ENCODE data around the gene TGIF1.

The TGIF1 gene

DNA sequence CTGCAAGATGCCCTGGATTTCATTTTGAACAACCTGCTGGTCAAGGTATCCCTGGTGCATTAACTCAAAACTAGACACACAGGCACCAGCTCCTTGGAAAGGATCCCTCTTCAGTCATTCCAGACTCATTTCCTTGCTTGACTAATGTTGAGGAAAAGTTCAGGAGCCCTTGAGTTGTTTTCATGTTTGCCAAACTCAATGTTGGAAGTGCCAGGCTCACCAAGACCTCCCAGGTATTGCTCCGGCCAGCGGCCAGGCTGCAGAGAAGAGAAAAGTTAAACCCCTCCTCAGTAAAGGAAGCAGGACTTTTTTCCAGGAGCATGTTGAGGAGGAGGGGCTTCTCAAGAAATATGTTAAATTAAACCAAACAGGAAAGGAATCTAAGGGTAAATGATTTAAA, 42.7 kb downstream of the TGIF1 start:
- H3K27me3 ChIP-seq (ENCODE audit: control insufficient read depth in 1 of 2, insufficient read depth in 2 of 2, low read length in 2 of 2): no peaks in the 10 kb centered on the region
- no peak overlapping the region for H3K9ac ChIP-seq (ENCODE audit: low read length)
- H3K36me3 ChIP-seq (ENCODE audit: insufficient read depth, low read length): no peaks in the 10 kb centered on the region
- H3K4me3 ChIP-seq (ENCODE audit: low read depth in 1 of 2, low read length in 2 of 2): no peak overlapping the region
- H3K9me3 ChIP-seq (ENCODE audit: low read length): no peaks in the 10 kb centered on the region
- H3K27ac ChIP-seq (ENCODE audit: low read depth, low read length): no peak overlapping the region
- no peaks in the 10 kb centered on the region for H3K4me1 ChIP-seq (ENCODE audit: insufficient read depth, low read length)

- no peak overlapping the region for H3K27ac ChIP-seq (ENCODE audit: low read depth, low read length)
- no peak overlapping the region for H3K9ac ChIP-seq (ENCODE audit: low read length)
These were observed 43.7 kb downstream of the TGIF1 start for GRCh38 chr18:3493501-3494244.

DNA sequence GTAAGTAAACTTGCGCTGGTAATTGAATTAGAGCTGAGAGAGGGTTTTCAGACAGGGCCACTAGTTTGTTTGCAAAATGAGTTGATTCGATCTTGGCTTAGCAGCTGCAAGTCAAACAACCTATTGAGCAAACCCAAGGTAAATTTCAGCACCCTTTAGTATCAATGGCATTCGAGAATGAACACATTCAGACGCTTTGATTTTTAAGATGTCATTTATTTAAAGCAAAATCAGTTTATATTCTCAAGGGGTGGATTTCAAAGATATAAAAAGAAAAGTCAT, 44.2 kb downstream of the TGIF1 start:
- Histone ChIP-seq H3K9ac (ENCODE audit: low read length) (no peak overlapping the region), H3K36me3 (ENCODE audit: insufficient read depth, low read length) (no peaks in the 10 kb centered on the region), H3K4me3 (ENCODE audit: low read depth in 1 of 2, low read length in 2 of 2) (no peak overlapping the region), H3K27me3 (ENCODE audit: control insufficient read depth in 1 of 2, insufficient read depth in 2 of 2, low read length in 2 of 2) (no peaks in the 10 kb centered on the region), H3K9me3 (ENCODE audit: low read length) (no peaks in the 10 kb centered on the region), H3K27ac (ENCODE audit: low read depth, low read length) (no peak overlapping the region), H3K4me1 (ENCODE audit: insufficient read depth, low read length) (peaks cover under 1% of the 10 kb centered on the region)

More at GRCh38 chr18:3493501-3494244, 43.7 kb downstream of the TGIF1 start:
- no peaks in the 10 kb centered on the region for H3K27me3 ChIP-seq (ENCODE audit: control insufficient read depth in 1 of 2, insufficient read depth in 2 of 2, low read length in 2 of 2)
- no peaks in the 10 kb centered on the region for H3K9me3 ChIP-seq (ENCODE audit: low read length)
- no peaks in the 10 kb centered on the region for H3K4me1 ChIP-seq (ENCODE audit: insufficient read depth, low read length)
- H3K36me3 ChIP-seq (ENCODE audit: insufficient read depth, low read length): no peaks in the 10 kb centered on the region
- no peak overlapping the region for H3K4me3 ChIP-seq (ENCODE audit: low read depth in 1 of 2, low read length in 2 of 2)

GRCh38 chr18:3494569-3494968, 44.6 kb downstream of the TGIF1 start:
- H3K4me1 ChIP-seq (ENCODE audit: insufficient read depth, low read length): peaks cover 4% of the 10 kb centered on the region
- no peak overlapping the region for H3K4me3 ChIP-seq (ENCODE audit: low read depth in 1 of 2, low read length in 2 of 2)
- H3K36me3 ChIP-seq (ENCODE audit: insufficient read depth, low read length): no peaks in the 10 kb centered on the region
- no peaks in the 10 kb centered on the region for H3K9me3 ChIP-seq (ENCODE audit: low read length)
- no peak overlapping the region for H3K9ac ChIP-seq (ENCODE audit: low read length)
- no peak overlapping the region for H3K27ac ChIP-seq (ENCODE audit: low read depth, low read length)
- H3K27me3 ChIP-seq (ENCODE audit: control insufficient read depth in 1 of 2, insufficient read depth in 2 of 2, low read length in 2 of 2): no peaks in the 10 kb centered on the region

GRCh38 chr18:3495691-3496430, 45.9 kb downstream of the TGIF1 start:
- Histone ChIP-seq H3K27ac (ENCODE audit: low read depth, low read length) (no peak overlapping the region), H3K9ac (ENCODE audit: low read length) (no peak overlapping the region), H3K27me3 (ENCODE audit: control insufficient read depth in 1 of 2, insufficient read depth in 2 of 2, low read length in 2 of 2) (no peaks in the 10 kb centered on the region), H3K4me3 (ENCODE audit: low read depth in 1 of 2, low read length in 2 of 2) (no peak overlapping the region), H3K9me3 (ENCODE audit: low read length) (no peaks in the 10 kb centered on the region), H3K36me3 (ENCODE audit: insufficient read depth, low read length) (no peaks in the 10 kb centered on the region), H3K4me1 (ENCODE audit: insufficient read depth, low read length) (peaks cover 10% of the 10 kb centered on the region)

DNA sequence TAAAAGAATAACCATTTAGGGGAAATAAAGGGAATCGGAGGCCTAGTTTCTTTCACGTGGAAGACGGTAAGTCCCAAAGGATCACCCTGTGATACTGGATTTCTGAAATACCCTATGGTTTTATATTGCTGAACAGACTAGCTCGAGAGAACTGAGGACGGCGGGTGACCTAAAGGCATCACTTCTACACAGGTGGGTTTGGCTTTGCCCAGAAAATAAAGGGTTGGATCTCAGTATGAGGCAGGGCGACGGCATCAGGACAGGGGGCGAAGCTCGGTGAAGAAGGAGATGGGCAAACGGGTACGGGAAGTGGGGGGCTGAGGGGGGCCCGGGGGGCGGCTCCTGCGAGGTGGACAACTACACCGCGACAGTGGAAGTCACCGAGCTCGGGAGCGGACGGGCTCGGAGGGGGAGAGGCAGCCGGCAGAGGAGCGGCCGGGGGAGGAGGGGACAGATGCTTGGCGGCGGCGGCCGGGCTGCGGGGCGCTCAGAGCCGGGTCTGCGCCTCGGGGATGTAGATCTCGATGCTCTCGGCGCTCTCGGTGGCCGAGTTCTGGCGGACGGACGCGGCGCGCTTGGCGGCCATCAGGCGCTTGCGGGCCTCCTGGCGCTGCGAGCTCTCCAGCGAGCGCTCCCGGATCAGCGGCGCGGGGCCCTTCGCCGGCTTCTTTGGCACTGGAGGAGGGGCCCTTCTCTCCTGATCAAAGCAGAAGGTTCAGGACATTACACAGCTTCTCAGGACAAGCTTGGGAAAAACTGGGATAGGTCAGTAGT, 48.9 kb downstream of the TGIF1 start:
- no peaks in the 10 kb centered on the region for H3K36me3 ChIP-seq (ENCODE audit: insufficient read depth, low read length)
- H3K4me3 ChIP-seq (ENCODE audit: low read depth in 1 of 2, low read length in 2 of 2): peak overlapping the region; percentile 44 to 60
- H3K27me3 ChIP-seq (ENCODE audit: control insufficient read depth in 1 of 2, insufficient read depth in 2 of 2, low read length in 2 of 2): no peaks in the 10 kb centered on the region
- peaks cover 10% of the 10 kb centered on the region for H3K4me1 ChIP-seq (ENCODE audit: insufficient read depth, low read length)
- H3K27ac ChIP-seq (ENCODE audit: low read depth, low read length): no peak overlapping the region
- no peaks in the 10 kb centered on the region for H3K9me3 ChIP-seq (ENCODE audit: low read length)
- no peak overlapping the region for H3K9ac ChIP-seq (ENCODE audit: low read length)

GRCh38 chr18:3499501-3499900, 49.5 kb downstream of the TGIF1 start:
- H3K27me3 ChIP-seq (ENCODE audit: control insufficient read depth in 1 of 2, insufficient read depth in 2 of 2, low read length in 2 of 2): no peaks in the 10 kb centered on the region
- H3K4me3 ChIP-seq (ENCODE audit: low read depth in 1 of 2, low read length in 2 of 2): peak overlapping the region; percentile 44 to 60
- no peaks in the 10 kb centered on the region for H3K9me3 ChIP-seq (ENCODE audit: low read length)
- peaks cover 10% of the 10 kb centered on the region for H3K4me1 ChIP-seq (ENCODE audit: insufficient read depth, low read length)
- H3K9ac ChIP-seq (ENCODE audit: low read length): no peak overlapping the region
- H3K36me3 ChIP-seq (ENCODE audit: insufficient read depth, low read length): no peaks in the 10 kb centered on the region
- H3K27ac ChIP-seq (ENCODE audit: low read depth, low read length): no peak overlapping the region

- Histone ChIP-seq H3K36me3 (ENCODE audit: insufficient read depth, low read length) (no peaks in the 10 kb centered on the region), H3K9ac (ENCODE audit: low read length) (no peak overlapping the region), H3K27me3 (ENCODE audit: control insufficient read depth in 1 of 2, insufficient read depth in 2 of 2, low read length in 2 of 2) (no peaks in the 10 kb centered on the region), H3K9me3 (ENCODE audit: low read length) (no peaks in the 10 kb centered on the region), H3K27ac (ENCODE audit: low read depth, low read length) (no peak overlapping the region), H3K4me1 (ENCODE audit: insufficient read depth, low read length) (peaks cover 10% of the 10 kb centered on the region), H3K4me3 (ENCODE audit: low read depth in 1 of 2, low read length in 2 of 2) (peak overlapping the region in 1 of 2 donors; percentile 60)
These were observed 50.0 kb downstream of the TGIF1 start for GRCh38 chr18:3500016-3500415.

DNA sequence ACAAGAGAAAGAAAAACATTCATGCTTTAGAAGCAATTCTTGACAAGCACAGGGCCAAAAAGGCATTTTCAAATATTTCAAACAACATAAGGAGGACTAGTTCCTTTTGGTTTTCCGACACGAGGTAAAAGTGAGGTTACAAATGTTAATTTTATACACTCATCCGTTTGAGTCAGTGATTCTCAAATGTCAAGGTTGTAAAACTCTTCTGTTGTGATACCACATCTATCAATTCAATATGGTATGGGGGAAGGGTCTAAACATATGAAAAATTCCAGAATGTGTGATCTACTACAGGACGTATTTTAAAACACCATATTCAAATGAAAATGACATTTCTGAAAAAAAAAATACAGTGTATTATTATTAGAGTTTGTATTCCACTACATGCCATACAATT, 52.7 kb downstream of the TGIF1 start:
- no peaks in the 10 kb centered on the region for H3K27me3 ChIP-seq (ENCODE audit: control insufficient read depth in 1 of 2, insufficient read depth in 2 of 2, low read length in 2 of 2)
- H3K36me3 ChIP-seq (ENCODE audit: insufficient read depth, low read length): no peaks in the 10 kb centered on the region
- no peak overlapping the region for H3K4me3 ChIP-seq (ENCODE audit: low read depth in 1 of 2, low read length in 2 of 2)
- no peak overlapping the region for H3K9ac ChIP-seq (ENCODE audit: low read length)
- H3K4me1 ChIP-seq (ENCODE audit: insufficient read depth, low read length): peaks cover 10% of the 10 kb centered on the region
- no peak overlapping the region for H3K27ac ChIP-seq (ENCODE audit: low read depth, low read length)
- no peaks in the 10 kb centered on the region for H3K9me3 ChIP-seq (ENCODE audit: low read length)

DNA sequence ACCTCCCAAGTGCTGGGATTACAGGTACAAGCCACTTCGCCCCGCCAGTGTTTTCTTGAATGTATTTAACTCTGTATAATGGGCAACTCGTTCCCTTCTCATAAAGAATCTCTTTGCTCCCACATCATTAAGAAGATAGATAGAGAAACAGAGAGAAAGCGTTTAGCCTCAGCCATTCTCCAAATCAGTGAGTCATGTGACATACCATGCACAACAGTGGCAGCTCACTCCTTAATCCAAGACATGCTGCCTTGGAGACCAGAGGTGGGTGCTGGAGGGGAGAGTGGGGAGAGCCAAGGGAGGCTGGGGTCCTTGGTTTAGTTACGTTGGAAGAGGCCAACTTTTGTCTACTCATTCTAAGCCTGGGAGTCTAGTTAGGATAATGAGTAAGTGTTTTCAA, 54.7 kb downstream of the TGIF1 start:
- H3K4me1 ChIP-seq (ENCODE audit: insufficient read depth, low read length): peaks cover 5% of the 10 kb centered on the region
- no peak overlapping the region for H3K9ac ChIP-seq (ENCODE audit: low read length)
- no peak overlapping the region for H3K4me3 ChIP-seq (ENCODE audit: low read depth in 1 of 2, low read length in 2 of 2)
- H3K27me3 ChIP-seq (ENCODE audit: control insufficient read depth in 1 of 2, insufficient read depth in 2 of 2, low read length in 2 of 2): no peaks in the 10 kb centered on the region
- H3K36me3 ChIP-seq (ENCODE audit: insufficient read depth, low read length): no peaks in the 10 kb centered on the region
- H3K27ac ChIP-seq (ENCODE audit: low read depth, low read length): no peak overlapping the region
- no peaks in the 10 kb centered on the region for H3K9me3 ChIP-seq (ENCODE audit: low read length)

DNA sequence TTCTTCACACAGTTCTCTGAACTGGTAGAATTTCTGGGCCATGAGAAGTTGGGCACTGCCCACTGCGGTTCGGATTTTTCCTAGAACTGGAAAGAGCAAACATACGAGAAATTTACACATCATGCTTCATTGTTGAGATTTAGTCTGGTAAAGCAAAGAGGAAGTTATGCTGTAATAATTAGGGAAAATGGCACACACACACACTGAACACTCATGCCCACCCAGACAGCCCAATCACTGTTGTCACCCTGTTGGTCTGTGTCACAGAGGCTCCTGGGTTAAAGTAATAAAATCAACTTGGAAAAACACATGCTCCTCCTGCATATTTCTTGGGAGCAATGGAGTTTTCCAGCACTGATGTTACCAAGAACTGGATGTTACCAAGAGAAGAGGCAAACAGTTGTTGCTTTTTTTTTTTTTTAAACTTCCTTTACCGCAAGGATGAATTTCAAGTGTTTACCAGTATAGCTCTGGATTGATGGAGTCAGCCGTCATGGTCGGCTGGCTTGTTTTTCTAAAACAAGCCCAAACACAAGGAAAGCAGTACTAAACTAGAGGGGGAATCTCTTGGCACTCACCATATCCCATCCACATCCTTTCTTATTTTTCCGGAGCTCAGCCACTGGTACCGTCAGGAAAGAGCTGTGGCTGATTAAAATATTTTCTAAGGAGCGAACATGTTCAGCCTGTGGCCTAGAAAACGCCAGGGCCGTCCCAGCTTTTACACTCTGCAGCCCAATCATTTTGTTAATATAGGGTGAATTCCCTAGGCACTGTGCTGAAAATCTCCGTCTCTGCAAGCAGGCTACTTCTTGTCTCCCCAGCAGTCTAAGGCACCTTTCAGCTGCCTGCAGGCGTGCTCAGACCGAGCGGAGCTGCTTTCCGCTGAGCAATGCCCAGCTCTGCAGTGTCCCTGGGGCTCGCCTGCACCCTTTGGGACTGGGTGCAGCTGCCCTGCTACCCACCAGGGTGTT, 58.9 kb downstream of the TGIF1 start:
- Histone ChIP-seq H3K9ac (ENCODE audit: low read length) (no peak overlapping the region), H3K4me1 (ENCODE audit: insufficient read depth, low read length) (no peaks in the 10 kb centered on the region), H3K27ac (ENCODE audit: low read depth, low read length) (no peak overlapping the region), H3K9me3 (ENCODE audit: low read length) (no peaks in the 10 kb centered on the region), H3K4me3 (ENCODE audit: low read depth in 1 of 2, low read length in 2 of 2) (no peak overlapping the region), H3K36me3 (ENCODE audit: insufficient read depth, low read length) (no peaks in the 10 kb centered on the region), H3K27me3 (ENCODE audit: control insufficient read depth in 1 of 2, insufficient read depth in 2 of 2, low read length in 2 of 2) (no peaks in the 10 kb centered on the region)
